Measurements from ENCODE around the gene WDR37.

GRCh38 chr10:1101946-1102345, 45.8 kb downstream of the WDR37 start:
- no peak for TF ChIP-seq CTCF (IDR thresholded peaks at IDR 0.05)
- no peak for TF ChIP-seq EZH2 (IDR thresholded peaks at IDR 0.05; ENCODE audit: borderline replicate concordance, insufficient read depth, low read depth, low read length, poor library complexity, severe bottlenecking)

Measured in B cell (primary cell).